GM13977 (cell line): ENCODE measurements around the gene OGFOD1.

ENCODE experiments used
- DNase-seq: peaks from one replicate; pipeline ENCODE4 v3.0.0; 2012; ENCODE audit warnings: low spot score
- CTCF ChIP-seq: IDR thresholded peaks from 2 replicates; pipeline ENCODE4 v1.5.1; 2012; ENCODE audit warnings: mild to moderate bottlenecking, control low read depth; ENCODE audit not compliant: insufficient read depth; ENCODE audit errors: extremely low read depth, missing control alignments
- in situ Hi-C: fragments of 300-500 bp; cut with MboI; formaldehyde crosslinking; loops from one replicate; pipeline ENCODE4 v1.12.0; 2022; ENCODE audit warnings: low sequenced_read_pairs, low pct_unique_long_range_greater_than_20kb, mixed read lengths, inconsistent platforms; ENCODE audit not compliant: unreplicated experiment

The OGFOD1 gene

GRCh38 chr16:56466344-56466743 lies 15.0 kb downstream of the OGFOD1 start:
- no peak for DNase-seq
- in situ Hi-C loops = no loop called here
- TF ChIP-seq CTCF = no peak

GRCh38 chr16:56468800-56469199 lies 17.4 kb downstream of the OGFOD1 start:
- in situ Hi-C loops = no loop called here

GRCh38 chr16:56469748-56470147 lies 18.4 kb downstream of the OGFOD1 start:
- TF ChIP-seq CTCF = no peak
- in situ Hi-C loops = no loop called here
- DNase-seq = no peak

More at GRCh38 chr16:56468800-56469199, 17.4 kb downstream of the OGFOD1 start:
- no peak for TF ChIP-seq CTCF
- DNase-seq = no peak

- in situ Hi-C loops = no loop called here
- TF ChIP-seq CTCF = no peak
- no peak for DNase-seq
These were observed 18.9 kb downstream of the OGFOD1 start for GRCh38 chr16:56470232-56470631.

- in situ Hi-C loops = no loop called here
- TF ChIP-seq CTCF = no peak
- no peak for DNase-seq
These were observed 19.3 kb downstream of the OGFOD1 start for GRCh38 chr16:56470666-56471065.

- no peak for DNase-seq
- in situ Hi-C loops = no loop called here
- no peak for TF ChIP-seq CTCF
These were observed 23.8 kb downstream of the OGFOD1 start for GRCh38 chr16:56475201-56475600.
